GM15510 (cell line): ENCODE data around the gene MOV10.

ENCODE experiments used
- POLR2A ChIP-seq: IDR thresholded peaks from 3 replicates; pipeline ENCODE4 v1.6.1; 2011; ENCODE audit warnings: borderline replicate concordance; ENCODE audit not compliant: insufficient read length; ENCODE audit errors: extremely low read depth

Gene MOV10

GRCh38 chr1:112666946-112667345 is 7.5 kb upstream of the MOV10 start:
- TF ChIP-seq POLR2A, result no peak

GRCh38 chr1:112672009-112672408 is 2.5 kb upstream of the MOV10 start:
- no peak for TF ChIP-seq POLR2A

- no peak for TF ChIP-seq POLR2A
Measured at GRCh38 chr1:112672842-112673241, 1.6 kb upstream of the MOV10 start.

- no peak for TF ChIP-seq POLR2A
Measured at GRCh38 chr1:112673592-112674439, 643 bp upstream of the MOV10 start.

- TF ChIP-seq POLR2A, result peak; percentile 50
Measured at GRCh38 chr1:112674986-112675727, 698 bp downstream of the MOV10 start.

GRCh38 chr1:112675728-112676381 is 1.4 kb downstream of the MOV10 start:
- TF ChIP-seq POLR2A, result no peak

GRCh38 chr1:112676543-112676942 is 2.1 kb downstream of the MOV10 start:
- no peak for TF ChIP-seq POLR2A

GRCh38 chr1:112677501-112677900 is 3.0 kb downstream of the MOV10 start:
- TF ChIP-seq POLR2A, result no peak

GRCh38 chr1:112678605-112679004 is 4.1 kb downstream of the MOV10 start:
- TF ChIP-seq POLR2A, result no peak

GRCh38 chr1:112685913-112686312 is 11.5 kb downstream of the MOV10 start:
- no peak for TF ChIP-seq POLR2A

GRCh38 chr1:112686417-112686816 is 12.0 kb downstream of the MOV10 start:
- no peak for TF ChIP-seq POLR2A

GRCh38 chr1:112686835-112687234 is 12.4 kb downstream of the MOV10 start:
- no peak for TF ChIP-seq POLR2A

- no peak for TF ChIP-seq POLR2A
Measured at GRCh38 chr1:112687361-112687760, 12.9 kb downstream of the MOV10 start.

GRCh38 chr1:112687785-112688496 is 13.5 kb downstream of the MOV10 start:
- no peak for TF ChIP-seq POLR2A

GRCh38 chr1:112688781-112689193 is 14.3 kb downstream of the MOV10 start:
- no peak for TF ChIP-seq POLR2A
